ENCODE results near the gene TMED1. TPM values are rescaled to one million over a fixed set of nuclear protein-coding genes. Genes with fewer than 3 reads are reported as not detected.
A peak's percentile ranks its signal among the peaks of the same experiment; 100 is the strongest.

The TMED1 gene
- total and polyA plus RNA-seq, 2 of the 4 experiments (the other 2 are of a cell fraction), result 37.6 to 41.4 TPM

- Histone ChIP-seq H3K9me3 (ENCODE audit: control insufficient read depth, insufficient read depth, low read length) (no peaks in the 10 kb centered on the region), H3K27ac (ENCODE audit: insufficient read depth, low read length) (no peak overlapping the region), H3K14ac (replicated peaks; ENCODE audit: low read depth, low read length) (no peak overlapping the region), H4K5ac (ENCODE audit: low read depth, low read length) (no peak overlapping the region), H3K4me2 (ENCODE audit: low read depth, low read length) (no peak overlapping the region), H3K9me1 (ENCODE audit: insufficient read depth, low read length) (no peaks in the 10 kb centered on the region), H3K36me3 (ENCODE audit: control insufficient read depth, insufficient read depth, low read length) (no peaks in the 10 kb centered on the region), H4K8ac (ENCODE audit: low read depth in 2 of 2, low read length in 2 of 2) (no peak overlapping the region), H2AK9ac (replicated peaks; ENCODE audit: low read depth, low read length, poor library complexity) (no peak overlapping the region), H2AK5ac (ENCODE audit: low read depth, low read length) (0 out of 2 replicates have a peak overlapping the region, but pooled peaks have one; percentile 16), H3K18ac (ENCODE audit: low read depth, low read length) (no peak overlapping the region), H2BK15ac (ENCODE audit: low read depth, low read length) (no peak overlapping the region), H3K9ac (ENCODE audit: low read depth, low read length) (no peak overlapping the region), H3K27me3 (ENCODE audit: control insufficient read depth, insufficient read depth, low read length) (peaks cover 3% of the 10 kb centered on the region; the same call in 1 of the 2 replicates), H3K79me1 (ENCODE audit: low read depth in 1 of 2, low read length in 2 of 2) (no peaks in the 10 kb centered on the region), H3K4me3 (ENCODE audit: insufficient read depth, low read depth, low read length) (no peak overlapping the region), H3K23ac (ENCODE audit: low read depth, low read length) (no peak overlapping the region), H3K4me1 (ENCODE audit: control insufficient read depth, insufficient read depth, low read length) (peaks cover 3% of the 10 kb centered on the region; the same call in 1 of the 2 replicates), H2BK5ac (ENCODE audit: low read depth, low read length, poor library complexity, severe bottlenecking) (no peak overlapping the region), H3K56ac (ENCODE audit: extremely low read depth, insufficient read depth, low read length) (no peak overlapping the region), H2BK20ac (ENCODE audit: low read depth, low read length) (no peak overlapping the region), H4K91ac (ENCODE audit: insufficient read depth, low read depth, low read length) (no peak overlapping the region), H2BK120ac (ENCODE audit: low read depth, low read length) (no peak overlapping the region), H3K4ac (ENCODE audit: low read depth, low read length) (no peak overlapping the region; the same call in 1 of the 2 replicates), H2AFZ (replicated peaks; ENCODE audit: low read length, poor library complexity) (no peak overlapping the region), H4K20me1 (ENCODE audit: insufficient read depth, low read length) (no peaks in the 10 kb centered on the region)
- dilution Hi-C loops (cut with HindIII; ENCODE audit: low sequenced_read_pairs, unreplicated experiment) (no loop called here), in situ Hi-C loops (cut with MboI; ENCODE audit: low sequenced_read_pairs) (no loop called here), intact Hi-C loops (cut with micrococcal nuclease) (no loop called here)
- WGBS, 2 experiments (ENCODE audit: extremely low coverage in 2 of 2, insufficient read length in 1 of 2), result 71% methylated on average over 1 of the region's 7 CpGs; no CpG with 5 or more reads in 1 of the 2 experiments
- ChIA-PET POLR2A (ENCODE audit: unreplicated experiment) (interaction anchor here (0.7 kb wide), 1 partner anchor 17 kb away, joined by 7 read pairs; the partner anchor contains the start of gene TMED1), CTCF (no interaction called here)
- BruUV-seq (replicated peaks), result no TSS peak
- DNase-seq (no peak), ATAC-seq (ENCODE audit: low read depth) (no peak)
- TF ChIP-seq CEBPB (IDR thresholded peaks at IDR 0.05; ENCODE audit: low read depth, low read length) (0 out of 2 replicates have a peak, but pooled peaks have one; percentile 23), NFE2L2 (IDR thresholded peaks at IDR 0.05; ENCODE audit: low read depth, low read length) (no peak)
Observed at GRCh38 chr19:10852941-10853340, 16.9 kb upstream of the TMED1 start.
